HepG2 (cell line): ENCODE data around the gene PNPLA3.

Experiments
- ATRX ChIP-seq: sonication (generic); formaldehyde crosslinking; IDR thresholded peaks from 2 replicates; pipeline ENCODE4 v1.4.0; 2020; ENCODE audit warnings: missing genetic modification reagents, borderline replicate concordance
- CAMTA2 ChIP-seq: sonication (generic); formaldehyde crosslinking; IDR thresholded peaks from 2 replicates; pipeline ENCODE4 v1.4.0; 2020; ENCODE audit warnings: mild to moderate bottlenecking, missing genetic modification reagents, borderline replicate concordance
- ZNF354B ChIP-seq: sonication (generic); formaldehyde crosslinking; IDR thresholded peaks from 2 replicates; pipeline ENCODE4 v1.8.0; 2022; ENCODE audit warnings: mild to moderate bottlenecking, missing genetic modification reagents
- TF ChIP-seq, protein P1 (sequence below): sonication (generic); formaldehyde crosslinking; conservative IDR thresholded peaks from 2 replicates; pipeline ENCODE4 v1.4.0; 2020; ENCODE audit warnings: missing genetic modification reagents
- TF ChIP-seq, protein P2 (sequence below): IDR thresholded peaks from 2 replicates; pipeline ENCODE4 v1.4.0; 2020; ENCODE audit warnings: mild to moderate bottlenecking, missing genetic modification reagents
- TF ChIP-seq, protein P3 (sequence below): sonication (generic); formaldehyde crosslinking; IDR thresholded peaks from 2 replicates; pipeline ENCODE4 v1.5.1; 2020; ENCODE audit warnings: missing genetic modification reagents, mild to moderate bottlenecking, borderline replicate concordance
- TF ChIP-seq, protein P4 (sequence below): sonication (generic); formaldehyde crosslinking; IDR thresholded peaks from 2 replicates; pipeline ENCODE4 v1.4.0; 2020; ENCODE audit warnings: missing genetic modification reagents
- TF ChIP-seq, protein P5 (sequence below): sonication (generic); formaldehyde crosslinking; IDR thresholded peaks from 2 replicates; pipeline ENCODE4 v1.5.0; 2020; ENCODE audit warnings: mild to moderate bottlenecking, low read depth, missing genetic modification reagents, borderline replicate concordance

GRCh38 chr22:43944670-43945430, 21.2 kb downstream of the PNPLA3 start:
- TF ChIP-seq, protein P1, sequence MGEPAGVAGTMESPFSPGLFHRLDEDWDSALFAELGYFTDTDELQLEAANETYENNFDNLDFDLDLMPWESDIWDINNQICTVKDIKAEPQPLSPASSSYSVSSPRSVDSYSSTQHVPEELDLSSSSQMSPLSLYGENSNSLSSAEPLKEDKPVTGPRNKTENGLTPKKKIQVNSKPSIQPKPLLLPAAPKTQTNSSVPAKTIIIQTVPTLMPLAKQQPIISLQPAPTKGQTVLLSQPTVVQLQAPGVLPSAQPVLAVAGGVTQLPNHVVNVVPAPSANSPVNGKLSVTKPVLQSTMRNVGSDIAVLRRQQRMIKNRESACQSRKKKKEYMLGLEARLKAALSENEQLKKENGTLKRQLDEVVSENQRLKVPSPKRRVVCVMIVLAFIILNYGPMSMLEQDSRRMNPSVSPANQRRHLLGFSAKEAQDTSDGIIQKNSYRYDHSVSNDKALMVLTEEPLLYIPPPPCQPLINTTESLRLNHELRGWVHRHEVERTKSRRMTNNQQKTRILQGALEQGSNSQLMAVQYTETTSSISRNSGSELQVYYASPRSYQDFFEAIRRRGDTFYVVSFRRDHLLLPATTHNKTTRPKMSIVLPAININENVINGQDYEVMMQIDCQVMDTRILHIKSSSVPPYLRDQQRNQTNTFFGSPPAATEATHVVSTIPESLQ (CRISPR knock-in tag): no peak
- TF ChIP-seq CAMTA2 (CRISPR knock-in tag) (no peak), ATRX (CRISPR knock-in tag) (no peak), ZNF354B (CRISPR knock-in tag) (no peak)
- TF ChIP-seq, protein P2, sequence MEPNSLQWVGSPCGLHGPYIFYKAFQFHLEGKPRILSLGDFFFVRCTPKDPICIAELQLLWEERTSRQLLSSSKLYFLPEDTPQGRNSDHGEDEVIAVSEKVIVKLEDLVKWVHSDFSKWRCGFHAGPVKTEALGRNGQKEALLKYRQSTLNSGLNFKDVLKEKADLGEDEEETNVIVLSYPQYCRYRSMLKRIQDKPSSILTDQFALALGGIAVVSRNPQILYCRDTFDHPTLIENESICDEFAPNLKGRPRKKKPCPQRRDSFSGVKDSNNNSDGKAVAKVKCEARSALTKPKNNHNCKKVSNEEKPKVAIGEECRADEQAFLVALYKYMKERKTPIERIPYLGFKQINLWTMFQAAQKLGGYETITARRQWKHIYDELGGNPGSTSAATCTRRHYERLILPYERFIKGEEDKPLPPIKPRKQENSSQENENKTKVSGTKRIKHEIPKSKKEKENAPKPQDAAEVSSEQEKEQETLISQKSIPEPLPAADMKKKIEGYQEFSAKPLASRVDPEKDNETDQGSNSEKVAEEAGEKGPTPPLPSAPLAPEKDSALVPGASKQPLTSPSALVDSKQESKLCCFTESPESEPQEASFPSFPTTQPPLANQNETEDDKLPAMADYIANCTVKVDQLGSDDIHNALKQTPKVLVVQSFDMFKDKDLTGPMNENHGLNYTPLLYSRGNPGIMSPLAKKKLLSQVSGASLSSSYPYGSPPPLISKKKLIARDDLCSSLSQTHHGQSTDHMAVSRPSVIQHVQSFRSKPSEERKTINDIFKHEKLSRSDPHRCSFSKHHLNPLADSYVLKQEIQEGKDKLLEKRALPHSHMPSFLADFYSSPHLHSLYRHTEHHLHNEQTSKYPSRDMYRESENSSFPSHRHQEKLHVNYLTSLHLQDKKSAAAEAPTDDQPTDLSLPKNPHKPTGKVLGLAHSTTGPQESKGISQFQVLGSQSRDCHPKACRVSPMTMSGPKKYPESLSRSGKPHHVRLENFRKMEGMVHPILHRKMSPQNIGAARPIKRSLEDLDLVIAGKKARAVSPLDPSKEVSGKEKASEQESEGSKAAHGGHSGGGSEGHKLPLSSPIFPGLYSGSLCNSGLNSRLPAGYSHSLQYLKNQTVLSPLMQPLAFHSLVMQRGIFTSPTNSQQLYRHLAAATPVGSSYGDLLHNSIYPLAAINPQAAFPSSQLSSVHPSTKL (CRISPR knock-in tag): no peak
- TF ChIP-seq, protein P3, sequence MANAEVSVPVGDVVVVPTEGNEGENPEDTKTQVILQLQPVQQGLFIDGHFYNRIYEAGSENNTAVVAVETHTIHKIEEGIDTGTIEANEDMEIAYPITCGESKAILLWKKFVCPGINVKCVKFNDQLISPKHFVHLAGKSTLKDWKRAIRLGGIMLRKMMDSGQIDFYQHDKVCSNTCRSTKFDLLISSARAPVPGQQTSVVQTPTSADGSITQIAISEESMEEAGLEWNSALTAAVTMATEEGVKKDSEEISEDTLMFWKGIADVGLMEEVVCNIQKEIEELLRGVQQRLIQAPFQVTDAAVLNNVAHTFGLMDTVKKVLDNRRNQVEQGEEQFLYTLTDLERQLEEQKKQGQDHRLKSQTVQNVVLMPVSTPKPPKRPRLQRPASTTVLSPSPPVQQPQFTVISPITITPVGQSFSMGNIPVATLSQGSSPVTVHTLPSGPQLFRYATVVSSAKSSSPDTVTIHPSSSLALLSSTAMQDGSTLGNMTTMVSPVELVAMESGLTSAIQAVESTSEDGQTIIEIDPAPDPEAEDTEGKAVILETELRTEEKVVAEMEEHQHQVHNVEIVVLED (CRISPR knock-in tag): no peak
- TF ChIP-seq, protein P4, sequence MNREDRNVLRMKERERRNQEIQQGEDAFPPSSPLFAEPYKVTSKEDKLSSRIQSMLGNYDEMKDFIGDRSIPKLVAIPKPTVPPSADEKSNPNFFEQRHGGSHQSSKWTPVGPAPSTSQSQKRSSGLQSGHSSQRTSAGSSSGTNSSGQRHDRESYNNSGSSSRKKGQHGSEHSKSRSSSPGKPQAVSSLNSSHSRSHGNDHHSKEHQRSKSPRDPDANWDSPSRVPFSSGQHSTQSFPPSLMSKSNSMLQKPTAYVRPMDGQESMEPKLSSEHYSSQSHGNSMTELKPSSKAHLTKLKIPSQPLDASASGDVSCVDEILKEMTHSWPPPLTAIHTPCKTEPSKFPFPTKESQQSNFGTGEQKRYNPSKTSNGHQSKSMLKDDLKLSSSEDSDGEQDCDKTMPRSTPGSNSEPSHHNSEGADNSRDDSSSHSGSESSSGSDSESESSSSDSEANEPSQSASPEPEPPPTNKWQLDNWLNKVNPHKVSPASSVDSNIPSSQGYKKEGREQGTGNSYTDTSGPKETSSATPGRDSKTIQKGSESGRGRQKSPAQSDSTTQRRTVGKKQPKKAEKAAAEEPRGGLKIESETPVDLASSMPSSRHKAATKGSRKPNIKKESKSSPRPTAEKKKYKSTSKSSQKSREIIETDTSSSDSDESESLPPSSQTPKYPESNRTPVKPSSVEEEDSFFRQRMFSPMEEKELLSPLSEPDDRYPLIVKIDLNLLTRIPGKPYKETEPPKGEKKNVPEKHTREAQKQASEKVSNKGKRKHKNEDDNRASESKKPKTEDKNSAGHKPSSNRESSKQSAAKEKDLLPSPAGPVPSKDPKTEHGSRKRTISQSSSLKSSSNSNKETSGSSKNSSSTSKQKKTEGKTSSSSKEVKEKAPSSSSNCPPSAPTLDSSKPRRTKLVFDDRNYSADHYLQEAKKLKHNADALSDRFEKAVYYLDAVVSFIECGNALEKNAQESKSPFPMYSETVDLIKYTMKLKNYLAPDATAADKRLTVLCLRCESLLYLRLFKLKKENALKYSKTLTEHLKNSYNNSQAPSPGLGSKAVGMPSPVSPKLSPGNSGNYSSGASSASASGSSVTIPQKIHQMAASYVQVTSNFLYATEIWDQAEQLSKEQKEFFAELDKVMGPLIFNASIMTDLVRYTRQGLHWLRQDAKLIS (CRISPR knock-in tag): no peak
- TF ChIP-seq, protein P5, sequence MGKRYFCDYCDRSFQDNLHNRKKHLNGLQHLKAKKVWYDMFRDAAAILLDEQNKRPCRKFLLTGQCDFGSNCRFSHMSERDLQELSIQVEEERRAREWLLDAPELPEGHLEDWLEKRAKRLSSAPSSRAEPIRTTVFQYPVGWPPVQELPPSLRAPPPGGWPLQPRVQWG (CRISPR knock-in tag): no peak
